OCI-LY3 (cell line): ENCODE results near the gene COPZ2.

Experiments used
- H2AFZ ChIP-seq: fragments of 200-600, 300-600 bp; shearing (Covaris generic); 2 replicates; pipeline ENCODE4 v1.6.0; 2014; ENCODE audit warnings: antibody characterized with exemption, low read depth, low read length
- H3K27ac ChIP-seq: fragments of 200-600, 300-600 bp; sonication (generic); 2 replicates; pipeline ENCODE4 v1.5.1; 2014; ENCODE audit warnings: mild to moderate bottlenecking, low read length, moderate library complexity, mixed read lengths
- H3K27me3 ChIP-seq: fragments of 200-600, 300-600 bp; sonication (generic); 2 replicates; pipeline ENCODE4 v1.6.1; 2014; ENCODE audit warnings: low read depth, low read length, mixed read lengths
- H3K36me3 ChIP-seq: fragments of 200-600, 300-600 bp; sonication (generic); replicated peaks from 2 replicates; pipeline ENCODE3; 2014; ENCODE audit warnings: low read depth, low read length, mixed read lengths
- H3K4me1 ChIP-seq: fragments of 300-600, 200-600 bp; sonication (generic); 2 replicates; pipeline ENCODE4 v1.6.1; 2014; ENCODE audit warnings: low read length, mixed read lengths
- H3K4me2 ChIP-seq: fragments of 200-600, 300-600 bp; sonication (generic); 2 replicates; pipeline ENCODE4 v1.6.1; 2014; ENCODE audit warnings: low read length, mixed read lengths
- H3K4me3 ChIP-seq: fragments of 300-600, 200-600 bp; sonication (generic); 2 replicates; pipeline ENCODE4 v1.5.1; 2014; ENCODE audit warnings: antibody characterized with exemption, mild to moderate bottlenecking, low read length, moderate library complexity
- H3K79me2 ChIP-seq: fragments of 300-600, 200-600 bp; shearing (Covaris generic); 2 replicates; pipeline ENCODE4 v1.6.1; 2014; ENCODE audit warnings: mild to moderate bottlenecking, low read length, mixed read lengths
- H3K9ac ChIP-seq: fragments of 300-600, 200-600 bp; shearing (Covaris generic); 2 replicates; pipeline ENCODE4 v1.6.0; 2014; ENCODE audit warnings: mild to moderate bottlenecking, low read length, moderate library complexity
- H3K9me3 ChIP-seq: fragments of 200-600, 300-600 bp; shearing (Covaris generic); 2 replicates; pipeline ENCODE4 v1.6.1; 2014; ENCODE audit warnings: low read length, mixed read lengths; ENCODE audit not compliant: insufficient read depth
- H4K20me1 ChIP-seq: fragments of 200-600, 300-600 bp; sonication (generic); 2 replicates; pipeline ENCODE4 v1.6.1; 2016; ENCODE audit warnings: low read length, mixed read lengths; ENCODE audit not compliant: insufficient read depth
- EZH2phosphoT487 ChIP-seq: fragments of 200-600 bp; shearing (Covaris generic); IDR thresholded peaks from 2 replicates; pipeline ENCODE4 v1.6.1; 2018; ENCODE audit warnings: antibody characterized with exemption, mixed run types, low read depth
- TF ChIP-seq, protein P1 (sequence below): fragments of 200-600, 300-600 bp; sonication (generic); IDR thresholded peaks from 2 replicates; pipeline ENCODE4 v1.5.1; 2014; ENCODE audit warnings: antibody characterized with exemption, low read length, low read depth

The COPZ2 gene

DNA sequence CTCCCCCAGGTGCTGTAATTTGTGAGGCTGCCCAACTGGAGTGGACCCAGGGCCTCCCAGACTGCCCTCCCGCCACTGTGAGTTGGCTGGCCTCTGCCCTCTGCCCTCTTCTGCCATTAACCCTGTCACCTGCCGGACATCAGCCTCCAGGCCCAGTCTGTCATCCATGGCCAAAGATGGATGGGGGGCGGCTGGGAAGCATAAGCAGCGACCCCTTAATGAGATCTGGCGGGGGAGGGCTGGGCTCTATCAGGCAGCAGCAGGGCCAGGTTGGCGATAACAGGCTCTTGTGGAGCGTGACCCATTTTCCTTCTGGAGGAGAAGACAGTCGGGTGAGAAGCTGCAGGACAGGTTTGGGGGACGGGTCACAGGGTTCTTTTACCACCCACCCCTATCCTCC is 41.4 kb downstream of the COPZ2 start:
- no peak overlapping the region for H3K4me3 ChIP-seq
- TF ChIP-seq EZH2phosphoT487, result no peak
- TF ChIP-seq, protein P1, sequence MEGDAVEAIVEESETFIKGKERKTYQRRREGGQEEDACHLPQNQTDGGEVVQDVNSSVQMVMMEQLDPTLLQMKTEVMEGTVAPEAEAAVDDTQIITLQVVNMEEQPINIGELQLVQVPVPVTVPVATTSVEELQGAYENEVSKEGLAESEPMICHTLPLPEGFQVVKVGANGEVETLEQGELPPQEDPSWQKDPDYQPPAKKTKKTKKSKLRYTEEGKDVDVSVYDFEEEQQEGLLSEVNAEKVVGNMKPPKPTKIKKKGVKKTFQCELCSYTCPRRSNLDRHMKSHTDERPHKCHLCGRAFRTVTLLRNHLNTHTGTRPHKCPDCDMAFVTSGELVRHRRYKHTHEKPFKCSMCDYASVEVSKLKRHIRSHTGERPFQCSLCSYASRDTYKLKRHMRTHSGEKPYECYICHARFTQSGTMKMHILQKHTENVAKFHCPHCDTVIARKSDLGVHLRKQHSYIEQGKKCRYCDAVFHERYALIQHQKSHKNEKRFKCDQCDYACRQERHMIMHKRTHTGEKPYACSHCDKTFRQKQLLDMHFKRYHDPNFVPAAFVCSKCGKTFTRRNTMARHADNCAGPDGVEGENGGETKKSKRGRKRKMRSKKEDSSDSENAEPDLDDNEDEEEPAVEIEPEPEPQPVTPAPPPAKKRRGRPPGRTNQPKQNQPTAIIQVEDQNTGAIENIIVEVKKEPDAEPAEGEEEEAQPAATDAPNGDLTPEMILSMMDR, result no peak
- H3K36me3 ChIP-seq, result no peaks in the 10 kb centered on the region
- no peaks in the 10 kb centered on the region for H3K9me3 ChIP-seq
- no peaks in the 10 kb centered on the region for H4K20me1 ChIP-seq
- H3K9ac ChIP-seq, result no peak overlapping the region
- no peak overlapping the region for H3K4me2 ChIP-seq
- H3K4me1 ChIP-seq, result no peaks in the 10 kb centered on the region
- H3K79me2 ChIP-seq, result no peaks in the 10 kb centered on the region
- H2AFZ ChIP-seq, result no peak overlapping the region
- no peaks in the 10 kb centered on the region for H3K27me3 ChIP-seq
- H3K27ac ChIP-seq, result no peak overlapping the region

- H3K4me2 ChIP-seq, result no peak overlapping the region
- H2AFZ ChIP-seq, result no peak overlapping the region
- H3K4me1 ChIP-seq, result no peaks in the 10 kb centered on the region
- no peaks in the 10 kb centered on the region for H3K9me3 ChIP-seq
- no peak overlapping the region for H3K9ac ChIP-seq
- no peak overlapping the region for H3K4me3 ChIP-seq
- H3K79me2 ChIP-seq, result no peaks in the 10 kb centered on the region
- no peaks in the 10 kb centered on the region for H4K20me1 ChIP-seq
- no peak for TF ChIP-seq EZH2phosphoT487
- TF ChIP-seq, protein P1, result no peak
- H3K27ac ChIP-seq, result no peak overlapping the region
- H3K27me3 ChIP-seq, result no peaks in the 10 kb centered on the region
- no peaks in the 10 kb centered on the region for H3K36me3 ChIP-seq
These were observed 42.2 kb downstream of the COPZ2 start for GRCh38 chr17:47995241-47995935.

GRCh38 chr17:47994724-47995123 is 42.9 kb downstream of the COPZ2 start:
- Histone ChIP-seq H3K27me3 (no peaks in the 10 kb centered on the region), H3K4me2 (no peak overlapping the region), H2AFZ (no peak overlapping the region), H3K9me3 (no peaks in the 10 kb centered on the region), H3K4me1 (no peaks in the 10 kb centered on the region), H3K4me3 (no peak overlapping the region), H3K36me3 (no peaks in the 10 kb centered on the region), H3K9ac (no peak overlapping the region), H4K20me1 (no peaks in the 10 kb centered on the region), H3K27ac (no peak overlapping the region), H3K79me2 (no peaks in the 10 kb centered on the region)
- TF ChIP-seq EZH2phosphoT487, result no peak
- TF ChIP-seq, protein P1, result no peak

DNA sequence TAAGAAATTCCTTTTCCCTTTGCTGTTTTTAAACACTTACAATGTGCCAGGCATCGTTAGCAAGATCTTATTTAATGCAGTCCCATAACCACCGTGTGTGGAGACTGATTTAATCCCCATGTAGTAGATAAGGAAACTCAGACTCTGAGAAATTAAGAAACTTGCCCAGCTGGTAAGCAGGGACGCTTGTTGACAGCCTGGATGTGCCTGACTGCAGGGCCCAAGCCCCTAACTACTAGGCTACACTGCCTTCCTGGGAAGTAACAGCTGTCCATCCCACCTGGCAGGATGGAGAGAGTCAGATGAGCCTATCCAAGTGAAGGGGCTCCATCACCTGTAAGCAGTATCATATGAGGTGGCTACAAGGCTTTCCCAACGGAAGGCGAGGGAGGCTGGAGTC is 43.6 kb downstream of the COPZ2 start:
- H3K36me3 ChIP-seq, result no peaks in the 10 kb centered on the region
- no peak overlapping the region for H3K4me3 ChIP-seq
- H3K4me1 ChIP-seq, result no peaks in the 10 kb centered on the region
- H3K79me2 ChIP-seq, result no peaks in the 10 kb centered on the region
- H3K27ac ChIP-seq, result no peak overlapping the region
- no peaks in the 10 kb centered on the region for H3K9me3 ChIP-seq
- TF ChIP-seq EZH2phosphoT487, result no peak
- TF ChIP-seq, protein P1, result no peak
- H3K9ac ChIP-seq, result no peak overlapping the region
- no peak overlapping the region for H3K4me2 ChIP-seq
- H3K27me3 ChIP-seq, result no peaks in the 10 kb centered on the region
- no peak overlapping the region for H2AFZ ChIP-seq
- no peaks in the 10 kb centered on the region for H4K20me1 ChIP-seq
